Upper lobe of left lung (tissue), 6 donors: ENCODE results near the gene PRDM2. TPM values are rescaled to one million over a fixed set of nuclear protein-coding genes. Genes with fewer than 3 reads are reported as not detected.

Experiments used
- ATAC-seq, 2 donors: fragments of 200-7000 bp; cut with Tn5 transposase; one replicate each; pipeline ENCODE4 v1.9.1; 2022; ENCODE audit warnings: mild to moderate bottlenecking in 2 of 2, moderate library complexity in 2 of 2; ENCODE audit not compliant: low FRiP score in 2 of 2
- DNase-seq, 2 donors: peaks; one replicate each; pipeline ENCODE4 v3.0.0-alpha.2; 2019 to 2020
- H3K27ac ChIP-seq, 4 donors: fragments of 200-600 bp; sonication (generic); one replicate each; pipeline ENCODE4 v1.5.1; 2016 to 2019
- H3K27me3 ChIP-seq, 4 donors: fragments of 200-600 bp; sonication (generic); one replicate each; pipeline ENCODE4 v1.5.1; 2017 to 2019
- H3K36me3 ChIP-seq, 4 donors: fragments of 200-600 bp; sonication (generic); one replicate each; pipeline ENCODE4 v1.5.1; 2016 to 2019
- H3K4me1 ChIP-seq, 4 donors: fragments of 200-600 bp; sonication (generic); one replicate each; pipeline ENCODE4 v1.5.1; 2018 to 2019
- H3K4me3 ChIP-seq, 4 donors: fragments of 200-600 bp; sonication (generic); one replicate each; pipeline ENCODE4 v1.5.1; 2017 to 2019; ENCODE audit warnings: mild to moderate bottlenecking in 2 of 4, moderate library complexity in 1 of 4
- H3K9me3 ChIP-seq, 4 donors: fragments of 200-600 bp; sonication (generic); one replicate each; pipeline ENCODE4 v1.5.1; 2018 to 2019
- EP300 ChIP-seq, 4 donors: sonication (generic); formaldehyde crosslinking; IDR thresholded peaks; one replicate each; pipeline ENCODE4 v1.5.1; 2017; ENCODE audit warnings: antibody characterized with exemption in 4 of 4, control low read depth in 2 of 4
- POLR2A ChIP-seq, 4 donors: fragments of 450-650 bp; IDR thresholded peaks; one replicate each; pipeline ENCODE4 v1.5.1; 2016 to 2017; ENCODE audit warnings: antibody characterized with exemption in 4 of 4, mild to moderate bottlenecking in 2 of 4
- POLR2AphosphoS5 ChIP-seq, 2 donors: sonication (generic); formaldehyde crosslinking; IDR thresholded peaks; one replicate each; pipeline ENCODE4 v1.5.1; 2017; ENCODE audit warnings: antibody characterized with exemption in 2 of 2
- WGBS, 2 donors: methylation state at CpG; one replicate each; pipeline ENCODE4 v1.1.5; 2017 to 2018; 5-methylcytosine and 5-hydroxymethylcytosine counted together
- total RNA-seq, 6 donors: library from RNA; depleted of rRNA in 4 of 6; stranded (reverse); fragments of >200 nt in 4 of 6; gene quantifications; one replicate each; pipeline versions ENCODE4 v1.1.0 to v1.2.1, GENCODE V29; 2016 to 2021
- TF ChIP-seq, protein P1 (sequence below), 6 experiments: fragments of 450-650 bp in 4 of 6; fragments of 200-600 bp in 2 of 6; sonication (generic) in 2 of 6; IDR thresholded peaks; one replicate each; pipeline ENCODE4 v1.5.1; 2016 to 2019; ENCODE audit warnings: antibody characterized with exemption in 6 of 6
- donor health status: DM: no; HTN: no; CAD: no; lungs with moderate emphysema.
- donor health status: DM: no; HTN: yes; CAD: no; lungs with severe emphysema.

The PRDM2 gene
- total RNA-seq, 6 donors from 2014 or later: 35.0 to 70.2 (median 40.9) TPM

DNA sequence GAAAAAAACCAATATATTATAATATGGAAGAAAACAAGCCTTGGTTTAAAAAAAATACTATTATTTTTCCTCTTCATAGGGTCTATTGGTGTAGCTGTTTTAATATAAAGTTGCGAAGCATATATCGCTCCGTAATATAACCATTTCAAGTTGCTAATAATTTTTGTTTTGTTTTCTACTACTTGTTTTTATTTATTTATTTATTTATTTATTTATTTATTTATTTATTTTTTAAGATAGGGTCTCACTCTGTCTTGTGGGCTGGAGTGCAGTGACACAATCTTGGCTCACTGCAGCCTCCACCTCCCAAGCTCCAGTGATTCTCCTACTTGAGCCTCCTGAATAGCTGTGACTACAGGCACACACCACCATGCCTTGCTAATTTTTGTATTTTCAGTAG, 46.4 kb downstream of the PRDM2 start:
- TF ChIP-seq, protein P1, sequence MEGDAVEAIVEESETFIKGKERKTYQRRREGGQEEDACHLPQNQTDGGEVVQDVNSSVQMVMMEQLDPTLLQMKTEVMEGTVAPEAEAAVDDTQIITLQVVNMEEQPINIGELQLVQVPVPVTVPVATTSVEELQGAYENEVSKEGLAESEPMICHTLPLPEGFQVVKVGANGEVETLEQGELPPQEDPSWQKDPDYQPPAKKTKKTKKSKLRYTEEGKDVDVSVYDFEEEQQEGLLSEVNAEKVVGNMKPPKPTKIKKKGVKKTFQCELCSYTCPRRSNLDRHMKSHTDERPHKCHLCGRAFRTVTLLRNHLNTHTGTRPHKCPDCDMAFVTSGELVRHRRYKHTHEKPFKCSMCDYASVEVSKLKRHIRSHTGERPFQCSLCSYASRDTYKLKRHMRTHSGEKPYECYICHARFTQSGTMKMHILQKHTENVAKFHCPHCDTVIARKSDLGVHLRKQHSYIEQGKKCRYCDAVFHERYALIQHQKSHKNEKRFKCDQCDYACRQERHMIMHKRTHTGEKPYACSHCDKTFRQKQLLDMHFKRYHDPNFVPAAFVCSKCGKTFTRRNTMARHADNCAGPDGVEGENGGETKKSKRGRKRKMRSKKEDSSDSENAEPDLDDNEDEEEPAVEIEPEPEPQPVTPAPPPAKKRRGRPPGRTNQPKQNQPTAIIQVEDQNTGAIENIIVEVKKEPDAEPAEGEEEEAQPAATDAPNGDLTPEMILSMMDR (IDR thresholded peaks at IDR 0.05): no peak
- no peak for TF ChIP-seq EP300 (IDR thresholded peaks at IDR 0.05)
- TF ChIP-seq POLR2AphosphoS5 (IDR thresholded peaks at IDR 0.05): no peak
- no peak for TF ChIP-seq POLR2A (IDR thresholded peaks at IDR 0.05)
- no peak for DNase-seq
- WGBS, 2 donors: 96 to 98% methylated on average over 3 of the region's 3 CpGs
- H3K4me3 ChIP-seq: no peak overlapping the region
- H3K27ac ChIP-seq: no peak overlapping the region
- H3K4me1 ChIP-seq: peaks cover 10 to 18% (median 14%) of the 10 kb centered on the region in 4 donors
- H3K9me3 ChIP-seq: no peaks in the 10 kb centered on the region
- no peaks in the 10 kb centered on the region for H3K27me3 ChIP-seq
- peaks cover 0 to 5% (median 0%) of the 10 kb centered on the region in 4 donors for H3K36me3 ChIP-seq
- no peak for ATAC-seq

DNA sequence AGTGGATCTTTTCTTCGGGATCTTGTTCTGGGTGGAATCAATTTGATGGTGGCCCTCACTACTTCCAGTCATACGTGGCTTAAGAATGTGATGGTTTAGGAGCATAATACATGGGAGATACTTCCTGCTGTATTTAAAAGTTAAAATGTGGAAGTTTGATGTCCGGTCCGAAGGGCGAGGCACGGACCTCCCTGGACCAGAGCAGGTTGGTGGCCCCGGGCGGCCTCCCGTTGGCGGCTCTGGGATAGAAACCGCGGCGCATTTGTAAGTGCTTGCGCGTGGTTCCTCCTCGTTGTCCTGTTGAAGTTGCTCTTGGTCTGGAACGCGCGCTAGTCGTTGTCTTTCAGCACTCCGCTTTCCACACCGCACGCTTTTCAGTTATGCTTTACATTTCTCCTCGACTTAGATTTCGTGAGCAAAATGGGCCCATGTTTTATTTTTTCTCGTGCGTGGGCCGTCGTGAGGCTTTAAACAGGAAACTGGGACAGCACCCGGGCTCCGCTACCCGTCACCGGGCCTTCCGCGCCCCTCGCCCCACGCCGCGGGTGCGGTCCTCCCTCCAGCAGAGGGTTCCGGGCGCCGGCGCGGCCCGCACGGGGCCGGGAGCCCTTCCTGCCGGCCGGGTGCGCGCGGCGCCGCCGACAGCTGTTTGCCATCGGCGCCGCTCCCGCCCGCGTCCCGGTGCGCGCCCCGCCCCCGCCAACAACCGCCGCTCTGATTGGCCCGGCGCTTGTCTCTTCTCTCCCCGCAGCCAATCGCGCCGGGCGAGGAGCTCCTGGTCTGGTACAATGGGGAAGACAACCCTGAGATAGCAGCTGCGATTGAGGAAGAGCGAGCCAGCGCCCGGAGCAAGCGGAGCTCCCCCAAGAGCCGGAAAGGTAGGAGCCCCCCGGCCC, 48.9 kb downstream of the PRDM2 start:
- peak overlapping the region; percentile 86 to 99 (median 96) for H3K27ac ChIP-seq
- no peaks in the 10 kb centered on the region for H3K9me3 ChIP-seq
- H3K4me1 ChIP-seq: peaks cover 35 to 37% (median 36%) of the 10 kb centered on the region in 4 donors
- peak; percentile 98 to 100 for DNase-seq
- H3K27me3 ChIP-seq: no peaks in the 10 kb centered on the region
- ATAC-seq: peak; percentile 96 to 99
- H3K36me3 ChIP-seq: no peaks in the 10 kb centered on the region
- TF ChIP-seq, protein P1 (IDR thresholded peaks at IDR 0.05): peak in 4 of 6 experiments; percentile 22 to 52 (median 42)
- TF ChIP-seq EP300 (IDR thresholded peaks at IDR 0.05): no peak
- peak in 3 of 4 donors; percentile 67 to 93 (median 86) for TF ChIP-seq POLR2A (IDR thresholded peaks at IDR 0.05)
- peak; percentile 62 to 96 for TF ChIP-seq POLR2AphosphoS5 (IDR thresholded peaks at IDR 0.05)
- peak overlapping the region; percentile 8 to 93 (median 84) for H3K4me3 ChIP-seq
- 1 to 2% methylated on average over 40 to 77 of the region's 83 CpGs for WGBS, 2 donors

DNA sequence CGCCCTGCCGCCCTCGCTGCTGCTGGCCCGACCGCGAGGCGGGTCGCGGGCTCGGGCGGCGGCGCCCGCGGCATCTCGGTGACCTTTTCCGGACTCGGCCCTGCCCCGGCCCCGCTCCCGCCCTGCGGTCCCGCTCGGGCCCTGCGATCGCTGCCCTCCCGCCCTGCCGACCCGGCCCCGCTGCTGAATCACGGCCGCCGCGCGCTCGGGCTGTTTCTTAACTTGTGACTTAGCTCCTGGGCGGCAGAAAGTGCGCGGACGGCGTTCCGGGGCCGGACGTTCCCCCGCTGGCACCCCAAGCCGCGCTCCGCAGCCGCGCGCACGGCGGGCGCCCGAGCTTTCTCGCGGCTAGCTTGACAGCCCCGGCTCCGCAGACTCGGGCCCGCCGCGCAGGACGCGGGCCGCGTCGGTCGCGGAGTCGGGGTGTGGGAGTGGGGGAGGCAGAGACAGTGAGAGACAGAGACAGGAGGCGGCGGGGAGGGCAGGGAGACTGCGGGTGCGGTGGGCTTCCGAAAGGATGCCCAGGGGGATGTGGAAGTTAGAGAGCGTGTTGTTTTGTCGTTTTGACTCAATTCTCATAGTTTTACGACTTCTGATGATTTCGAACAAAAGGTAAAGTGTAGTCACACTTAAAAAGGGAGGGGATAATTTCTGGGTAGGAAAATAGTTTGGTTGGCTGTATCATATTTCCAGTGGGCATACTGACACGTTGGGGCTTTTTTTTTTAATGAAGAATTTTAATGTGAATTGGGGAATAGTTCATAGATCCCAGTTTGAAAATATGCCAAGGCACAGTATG, 49.8 kb downstream of the PRDM2 start:
- H3K4me1 ChIP-seq: peaks cover 36 to 46% (median 41%) of the 10 kb centered on the region in 4 donors
- DNase-seq: peak; percentile 63 to 95

DNA sequence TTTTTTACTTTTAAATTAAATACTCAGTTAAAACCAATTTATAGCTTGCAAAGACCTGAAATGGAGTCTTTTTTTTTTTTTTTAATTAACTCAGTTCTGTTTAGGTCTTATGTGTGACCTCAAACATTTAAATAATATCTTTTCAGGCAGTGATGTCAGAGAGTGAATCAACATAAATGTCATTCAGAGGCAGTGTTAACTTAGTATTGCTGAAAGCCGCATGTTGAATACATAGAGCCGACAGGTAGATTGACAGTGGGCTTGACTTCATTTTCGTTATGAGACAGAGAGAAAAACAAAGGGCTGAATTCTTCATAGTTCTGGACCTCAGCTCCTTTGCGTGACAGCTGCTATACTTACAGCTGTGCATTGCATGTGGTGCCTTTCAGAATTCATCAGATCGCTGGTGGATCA, 51.5 kb downstream of the PRDM2 start:
- Histone ChIP-seq H3K36me3 (no peaks in the 10 kb centered on the region), H3K9me3 (no peaks in the 10 kb centered on the region), H3K4me3 (no peak overlapping the region), H3K4me1 (peaks cover 40 to 57% (median 47%) of the 10 kb centered on the region in 4 donors), H3K27ac (no peak overlapping the region), H3K27me3 (no peaks in the 10 kb centered on the region)
- DNase-seq (no peak), ATAC-seq (no peak)
- TF ChIP-seq POLR2AphosphoS5 (IDR thresholded peaks at IDR 0.05) (no peak), POLR2A (IDR thresholded peaks at IDR 0.05) (no peak), EP300 (IDR thresholded peaks at IDR 0.05) (no peak)
- TF ChIP-seq, protein P1 (IDR thresholded peaks at IDR 0.05): no peak
- WGBS, 2 donors: 83 to 85% methylated on average over 5 of the region's 5 CpGs

More for the DNA sequence above, 49.8 kb downstream of the PRDM2 start:
- TF ChIP-seq EP300 (IDR thresholded peaks at IDR 0.05) (no peak), POLR2A (IDR thresholded peaks at IDR 0.05) (peak in 1 of 4 donors; percentile 5)
- Histone ChIP-seq H3K27ac (peak overlapping the region; percentile 86 to 99 (median 96)), H3K4me3 (peak overlapping the region; percentile 82 to 93 (median 88)), H3K27me3 (no peaks in the 10 kb centered on the region), H3K9me3 (no peaks in the 10 kb centered on the region), H3K36me3 (no peaks in the 10 kb centered on the region)
- peak; percentile 47 to 71 for ATAC-seq
- 0 to 1% methylated on average over 30 to 63 of the region's 81 CpGs for WGBS, 2 donors

DNA sequence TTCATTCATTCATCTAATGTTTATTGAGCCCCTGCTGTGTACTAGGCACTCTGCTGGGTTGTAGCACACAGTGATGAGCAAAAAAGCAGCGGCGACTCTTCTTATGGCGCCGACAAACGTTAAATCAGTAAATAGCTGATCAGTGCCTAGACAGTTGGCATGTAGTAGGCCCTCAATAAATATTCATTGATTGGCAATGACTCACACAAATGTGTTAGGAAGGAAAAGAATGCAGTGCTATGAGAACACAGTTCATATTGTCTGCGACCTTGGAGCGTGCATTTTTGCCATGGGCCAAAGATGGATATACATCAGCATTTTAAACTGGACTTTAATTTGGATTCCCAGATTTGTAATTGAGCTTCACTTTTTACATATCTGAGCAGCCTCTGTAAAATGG, 52.0 kb downstream of the PRDM2 start:
- Histone ChIP-seq H3K27me3 (no peaks in the 10 kb centered on the region), H3K36me3 (no peaks in the 10 kb centered on the region), H3K4me1 (peaks cover 45 to 62% (median 52%) of the 10 kb centered on the region in 4 donors), H3K4me3 (no peak overlapping the region), H3K9me3 (no peaks in the 10 kb centered on the region), H3K27ac (peak overlapping the region in 1 of 4 donors; percentile 27)
- TF ChIP-seq, protein P1 (IDR thresholded peaks at IDR 0.05): no peak
- TF ChIP-seq EP300 (IDR thresholded peaks at IDR 0.05) (no peak), POLR2A (IDR thresholded peaks at IDR 0.05) (no peak), POLR2AphosphoS5 (IDR thresholded peaks at IDR 0.05) (no peak)
- WGBS, 2 donors: 94 to 95% methylated on average over 7 of the region's 7 CpGs
- DNase-seq: no peak
- no peak for ATAC-seq
